ENCODE measurements around the gene ARHGEF17. TPM values are rescaled to one million over a fixed set of nuclear protein-coding genes. Genes with fewer than 3 reads are reported as not detected.

Gene ARHGEF17
- total RNA-seq, 1 donor from 2014 or later: 43.3 TPM

- TF ChIP-seq, protein P1, sequence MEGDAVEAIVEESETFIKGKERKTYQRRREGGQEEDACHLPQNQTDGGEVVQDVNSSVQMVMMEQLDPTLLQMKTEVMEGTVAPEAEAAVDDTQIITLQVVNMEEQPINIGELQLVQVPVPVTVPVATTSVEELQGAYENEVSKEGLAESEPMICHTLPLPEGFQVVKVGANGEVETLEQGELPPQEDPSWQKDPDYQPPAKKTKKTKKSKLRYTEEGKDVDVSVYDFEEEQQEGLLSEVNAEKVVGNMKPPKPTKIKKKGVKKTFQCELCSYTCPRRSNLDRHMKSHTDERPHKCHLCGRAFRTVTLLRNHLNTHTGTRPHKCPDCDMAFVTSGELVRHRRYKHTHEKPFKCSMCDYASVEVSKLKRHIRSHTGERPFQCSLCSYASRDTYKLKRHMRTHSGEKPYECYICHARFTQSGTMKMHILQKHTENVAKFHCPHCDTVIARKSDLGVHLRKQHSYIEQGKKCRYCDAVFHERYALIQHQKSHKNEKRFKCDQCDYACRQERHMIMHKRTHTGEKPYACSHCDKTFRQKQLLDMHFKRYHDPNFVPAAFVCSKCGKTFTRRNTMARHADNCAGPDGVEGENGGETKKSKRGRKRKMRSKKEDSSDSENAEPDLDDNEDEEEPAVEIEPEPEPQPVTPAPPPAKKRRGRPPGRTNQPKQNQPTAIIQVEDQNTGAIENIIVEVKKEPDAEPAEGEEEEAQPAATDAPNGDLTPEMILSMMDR (IDR thresholded peaks at IDR 0.05; ENCODE audit: partially characterized antibody, unreplicated experiment): no peak
Measured at GRCh38 chr11:73280626-73281025, 27.4 kb upstream of the ARHGEF17 start.

GRCh38 chr11:73281201-73281741, 26.8 kb upstream of the ARHGEF17 start:
- H3K4me1 Mint-ChIP-seq (ENCODE audit: low read depth, unreplicated experiment): peaks cover 10% of the 10 kb centered on the region
- H3K36me3 Mint-ChIP-seq (ENCODE audit: unreplicated experiment): no peaks in the 10 kb centered on the region
- no peaks in the 10 kb centered on the region for H3K9me3 Mint-ChIP-seq (ENCODE audit: unreplicated experiment)

More at GRCh38 chr11:73280626-73281025, 27.4 kb upstream of the ARHGEF17 start:
- H3K27ac Mint-ChIP-seq (ENCODE audit: unreplicated experiment): no peak overlapping the region
- peak overlapping the region; percentile 58 for H3K4me3 Mint-ChIP-seq (ENCODE audit: unreplicated experiment)
- peaks cover 9% of the 10 kb centered on the region for H3K27me3 Mint-ChIP-seq (ENCODE audit: unreplicated experiment)
- DNase-seq: no peak
- H3K9me3 Mint-ChIP-seq (ENCODE audit: unreplicated experiment): no peaks in the 10 kb centered on the region
- H3K36me3 Mint-ChIP-seq (ENCODE audit: unreplicated experiment): no peaks in the 10 kb centered on the region
- peaks cover 10% of the 10 kb centered on the region for H3K4me1 Mint-ChIP-seq (ENCODE audit: low read depth, unreplicated experiment)

GRCh38 chr11:73281796-73282660, 26.0 kb upstream of the ARHGEF17 start:
- Mint-ChIP-seq H3K27ac (ENCODE audit: unreplicated experiment) (no peak overlapping the region), H3K9me3 (ENCODE audit: unreplicated experiment) (no peaks in the 10 kb centered on the region), H3K27me3 (ENCODE audit: unreplicated experiment) (peaks cover 9% of the 10 kb centered on the region), H3K4me3 (ENCODE audit: unreplicated experiment) (no peak overlapping the region), H3K4me1 (ENCODE audit: low read depth, unreplicated experiment) (peaks cover 10% of the 10 kb centered on the region), H3K36me3 (ENCODE audit: unreplicated experiment) (no peaks in the 10 kb centered on the region)
- DNase-seq: no peak
- TF ChIP-seq, protein P1 (IDR thresholded peaks at IDR 0.05; ENCODE audit: partially characterized antibody, unreplicated experiment): no peak

More at GRCh38 chr11:73281201-73281741, 26.8 kb upstream of the ARHGEF17 start:
- no peak overlapping the region for H3K27ac Mint-ChIP-seq (ENCODE audit: unreplicated experiment)
- TF ChIP-seq, protein P1 (IDR thresholded peaks at IDR 0.05; ENCODE audit: partially characterized antibody, unreplicated experiment): no peak
- peaks cover 9% of the 10 kb centered on the region for H3K27me3 Mint-ChIP-seq (ENCODE audit: unreplicated experiment)
- no peak overlapping the region for H3K4me3 Mint-ChIP-seq (ENCODE audit: unreplicated experiment)
- no peak for DNase-seq

GRCh38 chr11:73283276-73284000, 24.6 kb upstream of the ARHGEF17 start:
- TF ChIP-seq, protein P1 (IDR thresholded peaks at IDR 0.05; ENCODE audit: partially characterized antibody, unreplicated experiment): no peak
- Mint-ChIP-seq H3K27ac (ENCODE audit: unreplicated experiment) (no peak overlapping the region), H3K9me3 (ENCODE audit: unreplicated experiment) (no peaks in the 10 kb centered on the region), H3K4me3 (ENCODE audit: unreplicated experiment) (no peak overlapping the region), H3K4me1 (ENCODE audit: low read depth, unreplicated experiment) (peaks cover 10% of the 10 kb centered on the region), H3K27me3 (ENCODE audit: unreplicated experiment) (peaks cover 9% of the 10 kb centered on the region), H3K36me3 (ENCODE audit: unreplicated experiment) (no peaks in the 10 kb centered on the region)
- no peak for DNase-seq

Measured in glutamatergic neuron (in vitro differentiated cells).